ENCODE results near the gene CNTNAP2. TPM values are rescaled to one million over a fixed set of nuclear protein-coding genes. Genes with fewer than 3 reads are reported as not detected.

The CNTNAP2 gene
- total RNA-seq, 2 experiments from 2014 or later = 0.14 TPM; not detected in 1

- no peak overlapping the region for H3K4me3 Mint-ChIP-seq
- no peaks in the 10 kb centered on the region for H3K9me3 Mint-ChIP-seq
- H3K27me3 Mint-ChIP-seq (ENCODE audit: low read depth) = peaks cover 11% of the 10 kb centered on the region
- no peak for DNase-seq
- H3K4me1 Mint-ChIP-seq (ENCODE audit: low read depth) = no peaks in the 10 kb centered on the region
- intact Hi-C loops (cut with micrococcal nuclease) = no loop called here
- no peak overlapping the region for H3K27ac Mint-ChIP-seq
- CTCF ChIA-PET = no interaction called here
- no peaks in the 10 kb centered on the region for H3K36me3 Mint-ChIP-seq (ENCODE audit: low read depth)
Measured at GRCh38 chr7:148161776-148162175, 2045.2 kb downstream of the CNTNAP2 start.

- Mint-ChIP-seq H3K9me3 (no peaks in the 10 kb centered on the region), H3K27ac (no peak overlapping the region), H3K36me3 (ENCODE audit: low read depth) (no peaks in the 10 kb centered on the region), H3K27me3 (ENCODE audit: low read depth) (peaks cover 11% of the 10 kb centered on the region), H3K4me3 (no peak overlapping the region), H3K4me1 (ENCODE audit: low read depth) (no peaks in the 10 kb centered on the region)
- no peak for DNase-seq
- intact Hi-C loops (cut with micrococcal nuclease) = no loop called here
- CTCF ChIA-PET = interaction anchor here (0.9 kb wide), 2 partner anchors 7 to 12 kb away, joined by 3 read pairs; no protein-coding TSS in a partner anchor
Measured at GRCh38 chr7:148162808-148163207, 2046.2 kb downstream of the CNTNAP2 start.

GRCh38 chr7:148163246-148163645 is 2046.6 kb downstream of the CNTNAP2 start:
- Mint-ChIP-seq H3K4me3 (no peak overlapping the region), H3K27me3 (ENCODE audit: low read depth) (peaks cover 11% of the 10 kb centered on the region), H3K27ac (no peak overlapping the region), H3K4me1 (ENCODE audit: low read depth) (no peaks in the 10 kb centered on the region), H3K36me3 (ENCODE audit: low read depth) (no peaks in the 10 kb centered on the region), H3K9me3 (no peaks in the 10 kb centered on the region)
- intact Hi-C loops (cut with micrococcal nuclease) = no loop called here
- CTCF ChIA-PET = interaction anchor here (0.9 kb wide), 2 partner anchors 8 to 12 kb away, joined by 3 read pairs; no protein-coding TSS in a partner anchor
- DNase-seq = no peak

- H3K27me3 Mint-ChIP-seq (ENCODE audit: low read depth) = no peaks in the 10 kb centered on the region
- H3K4me1 Mint-ChIP-seq (ENCODE audit: low read depth) = no peaks in the 10 kb centered on the region
- H3K9me3 Mint-ChIP-seq = no peaks in the 10 kb centered on the region
- no peak for DNase-seq
- intact Hi-C loops (cut with micrococcal nuclease) = no loop called here
- H3K4me3 Mint-ChIP-seq = no peak overlapping the region
- CTCF ChIA-PET = no interaction called here
- H3K27ac Mint-ChIP-seq = no peak overlapping the region
- no peaks in the 10 kb centered on the region for H3K36me3 Mint-ChIP-seq (ENCODE audit: low read depth)
Measured at GRCh38 chr7:148172920-148173319, 2056.3 kb downstream of the CNTNAP2 start.

- no peaks in the 10 kb centered on the region for H3K27me3 Mint-ChIP-seq (ENCODE audit: low read depth)
- intact Hi-C loops (cut with micrococcal nuclease) = no loop called here
Measured at GRCh38 chr7:148173369-148173768, 2056.8 kb downstream of the CNTNAP2 start.

GRCh38 chr7:148174376-148174775 is 2057.8 kb downstream of the CNTNAP2 start:
- intact Hi-C loops (cut with micrococcal nuclease) = no loop called here
- CTCF ChIA-PET = interaction anchor here (1.2 kb wide), 1 partner anchor 11 kb away, joined by 3 read pairs; no protein-coding TSS in a partner anchor
- no peaks in the 10 kb centered on the region for H3K9me3 Mint-ChIP-seq
- H3K27me3 Mint-ChIP-seq (ENCODE audit: low read depth) = peaks cover 2% of the 10 kb centered on the region
- H3K4me3 Mint-ChIP-seq = no peak overlapping the region
- H3K27ac Mint-ChIP-seq = no peak overlapping the region
- H3K36me3 Mint-ChIP-seq (ENCODE audit: low read depth) = no peaks in the 10 kb centered on the region
- DNase-seq = no peak
- H3K4me1 Mint-ChIP-seq (ENCODE audit: low read depth) = no peaks in the 10 kb centered on the region

More at GRCh38 chr7:148173369-148173768, 2056.8 kb downstream of the CNTNAP2 start:
- Mint-ChIP-seq H3K9me3 (no peaks in the 10 kb centered on the region), H3K27ac (no peak overlapping the region), H3K36me3 (ENCODE audit: low read depth) (no peaks in the 10 kb centered on the region), H3K4me3 (no peak overlapping the region), H3K4me1 (ENCODE audit: low read depth) (no peaks in the 10 kb centered on the region)
- CTCF ChIA-PET = no interaction called here
- DNase-seq = no peak

- no peaks in the 10 kb centered on the region for H3K36me3 Mint-ChIP-seq (ENCODE audit: low read depth)
- intact Hi-C loops (cut with micrococcal nuclease) = no loop called here
- no peak for DNase-seq
- H3K27me3 Mint-ChIP-seq (ENCODE audit: low read depth) = peaks cover 2% of the 10 kb centered on the region
- CTCF ChIA-PET = interaction anchor here (1.2 kb wide), 1 partner anchor 12 kb away, joined by 3 read pairs; no protein-coding TSS in a partner anchor
- H3K4me3 Mint-ChIP-seq = no peak overlapping the region
- H3K9me3 Mint-ChIP-seq = no peaks in the 10 kb centered on the region
- no peaks in the 10 kb centered on the region for H3K4me1 Mint-ChIP-seq (ENCODE audit: low read depth)
- H3K27ac Mint-ChIP-seq = no peak overlapping the region
Measured at GRCh38 chr7:148175512-148175911, 2058.9 kb downstream of the CNTNAP2 start.

GRCh38 chr7:148177972-148178371 is 2061.4 kb downstream of the CNTNAP2 start:
- H3K4me3 Mint-ChIP-seq = no peak overlapping the region
- H3K27ac Mint-ChIP-seq = no peak overlapping the region
- intact Hi-C loops (cut with micrococcal nuclease) = no loop called here
- H3K4me1 Mint-ChIP-seq (ENCODE audit: low read depth) = no peaks in the 10 kb centered on the region
- DNase-seq = no peak
- no peaks in the 10 kb centered on the region for H3K36me3 Mint-ChIP-seq (ENCODE audit: low read depth)
- H3K27me3 Mint-ChIP-seq (ENCODE audit: low read depth) = peaks cover 4% of the 10 kb centered on the region
- CTCF ChIA-PET = no interaction called here
- H3K9me3 Mint-ChIP-seq = no peaks in the 10 kb centered on the region

- H3K27ac Mint-ChIP-seq = no peak overlapping the region
- no peaks in the 10 kb centered on the region for H3K4me1 Mint-ChIP-seq (ENCODE audit: low read depth)
- H3K9me3 Mint-ChIP-seq = no peaks in the 10 kb centered on the region
- DNase-seq = no peak
- intact Hi-C loops (cut with micrococcal nuclease) = no loop called here
- CTCF ChIA-PET = no interaction called here
- H3K27me3 Mint-ChIP-seq (ENCODE audit: low read depth) = peaks cover 6% of the 10 kb centered on the region
- no peaks in the 10 kb centered on the region for H3K36me3 Mint-ChIP-seq (ENCODE audit: low read depth)
- no peak overlapping the region for H3K4me3 Mint-ChIP-seq
Measured at GRCh38 chr7:148180075-148180474, 2063.5 kb downstream of the CNTNAP2 start.

GRCh38 chr7:148182264-148182663 is 2065.7 kb downstream of the CNTNAP2 start:
- Mint-ChIP-seq H3K36me3 (ENCODE audit: low read depth) (no peaks in the 10 kb centered on the region), H3K27me3 (ENCODE audit: low read depth) (peaks cover 6% of the 10 kb centered on the region), H3K4me3 (no peak overlapping the region), H3K4me1 (ENCODE audit: low read depth) (no peaks in the 10 kb centered on the region), H3K9me3 (no peaks in the 10 kb centered on the region), H3K27ac (no peak overlapping the region)
- CTCF ChIA-PET = no interaction called here
- no peak for DNase-seq
- intact Hi-C loops (cut with micrococcal nuclease) = no loop called here

- Mint-ChIP-seq H3K4me1 (ENCODE audit: low read depth) (no peaks in the 10 kb centered on the region), H3K27me3 (ENCODE audit: low read depth) (peaks cover 4% of the 10 kb centered on the region), H3K27ac (no peak overlapping the region), H3K4me3 (no peak overlapping the region), H3K9me3 (no peaks in the 10 kb centered on the region), H3K36me3 (ENCODE audit: low read depth) (no peaks in the 10 kb centered on the region)
- DNase-seq = no peak
- intact Hi-C loops (cut with micrococcal nuclease) = no loop called here
- CTCF ChIA-PET = interaction anchor here (1.4 kb wide), 1 partner anchor 57 kb away, joined by 3 read pairs; no protein-coding TSS in a partner anchor
Measured at GRCh38 chr7:148185041-148185440, 2068.4 kb downstream of the CNTNAP2 start.

GRCh38 chr7:148187471-148187870 is 2070.9 kb downstream of the CNTNAP2 start:
- no peak for DNase-seq
- Mint-ChIP-seq H3K36me3 (ENCODE audit: low read depth) (no peaks in the 10 kb centered on the region), H3K4me1 (ENCODE audit: low read depth) (no peaks in the 10 kb centered on the region), H3K4me3 (no peak overlapping the region), H3K9me3 (no peaks in the 10 kb centered on the region), H3K27ac (no peak overlapping the region), H3K27me3 (ENCODE audit: low read depth) (peaks cover 2% of the 10 kb centered on the region)
- intact Hi-C loops (cut with micrococcal nuclease) = no loop called here
- CTCF ChIA-PET = interaction anchor here (0.7 to 1.6 kb wide), 2 partner anchors 54 to 265 kb away, joined by 3 read pairs; no protein-coding TSS in a partner anchor

GRCh38 chr7:148191391-148192065 is 2074.9 kb downstream of the CNTNAP2 start:
- Mint-ChIP-seq H3K4me1 (ENCODE audit: low read depth) (no peaks in the 10 kb centered on the region), H3K9me3 (no peaks in the 10 kb centered on the region), H3K27me3 (ENCODE audit: low read depth) (no peaks in the 10 kb centered on the region), H3K36me3 (ENCODE audit: low read depth) (no peaks in the 10 kb centered on the region), H3K27ac (no peak overlapping the region), H3K4me3 (no peak overlapping the region)
- CTCF ChIA-PET = interaction anchor here (0.7 kb wide), 1 partner anchor 1230 kb away, joined by 3 read pairs; no protein-coding TSS in a partner anchor
- intact Hi-C loops (cut with micrococcal nuclease) = no loop called here
- DNase-seq = no peak
